Measurements from ENCODE around the gene PUS7L.

Gene PUS7L

DNA sequence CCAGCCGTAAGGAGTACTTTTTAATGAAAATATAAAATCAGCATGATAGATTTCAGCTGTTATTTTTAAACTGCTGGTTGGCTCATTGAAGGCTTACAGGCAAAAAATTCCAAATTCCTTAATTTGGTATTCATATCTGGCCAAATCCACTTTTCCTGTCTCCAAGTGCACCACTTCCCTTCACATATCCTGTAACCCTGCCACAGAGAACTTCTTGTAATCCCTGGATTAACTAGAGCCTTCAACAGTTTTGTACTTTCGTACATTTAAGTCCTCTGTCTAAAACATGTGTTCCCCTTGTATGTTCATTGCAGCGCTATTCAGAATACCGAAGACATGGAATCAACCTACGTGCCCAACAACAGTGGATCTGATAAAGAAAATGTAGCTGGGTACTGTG, 9.6 kb downstream of the PUS7L start:
- TF ChIP-seq, protein P1, sequence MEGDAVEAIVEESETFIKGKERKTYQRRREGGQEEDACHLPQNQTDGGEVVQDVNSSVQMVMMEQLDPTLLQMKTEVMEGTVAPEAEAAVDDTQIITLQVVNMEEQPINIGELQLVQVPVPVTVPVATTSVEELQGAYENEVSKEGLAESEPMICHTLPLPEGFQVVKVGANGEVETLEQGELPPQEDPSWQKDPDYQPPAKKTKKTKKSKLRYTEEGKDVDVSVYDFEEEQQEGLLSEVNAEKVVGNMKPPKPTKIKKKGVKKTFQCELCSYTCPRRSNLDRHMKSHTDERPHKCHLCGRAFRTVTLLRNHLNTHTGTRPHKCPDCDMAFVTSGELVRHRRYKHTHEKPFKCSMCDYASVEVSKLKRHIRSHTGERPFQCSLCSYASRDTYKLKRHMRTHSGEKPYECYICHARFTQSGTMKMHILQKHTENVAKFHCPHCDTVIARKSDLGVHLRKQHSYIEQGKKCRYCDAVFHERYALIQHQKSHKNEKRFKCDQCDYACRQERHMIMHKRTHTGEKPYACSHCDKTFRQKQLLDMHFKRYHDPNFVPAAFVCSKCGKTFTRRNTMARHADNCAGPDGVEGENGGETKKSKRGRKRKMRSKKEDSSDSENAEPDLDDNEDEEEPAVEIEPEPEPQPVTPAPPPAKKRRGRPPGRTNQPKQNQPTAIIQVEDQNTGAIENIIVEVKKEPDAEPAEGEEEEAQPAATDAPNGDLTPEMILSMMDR (IDR thresholded peaks at IDR 0.05; ENCODE audit: extremely low read depth, missing control alignments), result no peak
- DNase-seq (ENCODE audit: low spot score), result no peak

DNA sequence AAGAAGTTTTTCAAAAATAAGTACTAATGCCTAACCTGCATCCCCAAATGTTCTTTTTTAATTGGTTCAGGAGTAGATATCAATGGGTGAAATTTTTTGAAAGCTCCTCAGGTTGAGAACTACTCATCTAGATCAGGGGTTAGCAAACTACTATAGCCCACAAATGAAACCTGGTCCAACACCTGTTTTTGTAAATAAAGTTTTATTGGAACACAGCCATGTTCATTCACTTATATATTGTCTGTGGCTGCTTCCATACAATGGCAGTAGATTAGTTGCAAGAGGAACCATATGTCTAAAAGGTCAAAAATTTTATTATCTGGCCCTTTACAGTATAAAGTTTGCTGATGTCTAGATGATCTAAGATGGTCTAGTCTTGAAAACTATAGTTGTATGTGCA, 13.8 kb downstream of the PUS7L start:
- TF ChIP-seq, protein P1 (IDR thresholded peaks at IDR 0.05; ENCODE audit: extremely low read depth, missing control alignments), result no peak

DNA sequence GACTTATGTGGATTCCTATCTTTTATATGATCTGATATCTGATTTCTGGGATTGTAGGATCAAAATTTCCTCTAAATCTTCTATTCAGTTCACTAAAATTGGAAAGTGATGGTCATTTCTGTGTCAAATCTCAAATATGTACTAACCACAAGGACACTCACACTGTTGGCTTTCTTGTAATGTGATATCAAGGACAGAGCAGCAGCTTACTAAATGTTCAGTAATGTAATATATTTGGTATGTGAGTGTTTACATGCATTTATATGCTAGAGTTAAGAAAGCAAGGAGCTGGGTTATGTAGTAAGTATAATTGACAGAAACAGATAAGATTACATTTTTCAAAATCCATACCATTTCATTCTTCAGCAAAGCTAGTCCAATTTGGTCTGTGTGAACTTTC, 16.5 kb downstream of the PUS7L start:
- DNase-seq (ENCODE audit: low spot score), result no peak
- TF ChIP-seq, protein P1 (IDR thresholded peaks at IDR 0.05; ENCODE audit: extremely low read depth, missing control alignments), result no peak

More for the DNA sequence above, 13.8 kb downstream of the PUS7L start:
- DNase-seq (ENCODE audit: low spot score), result no peak

DNA sequence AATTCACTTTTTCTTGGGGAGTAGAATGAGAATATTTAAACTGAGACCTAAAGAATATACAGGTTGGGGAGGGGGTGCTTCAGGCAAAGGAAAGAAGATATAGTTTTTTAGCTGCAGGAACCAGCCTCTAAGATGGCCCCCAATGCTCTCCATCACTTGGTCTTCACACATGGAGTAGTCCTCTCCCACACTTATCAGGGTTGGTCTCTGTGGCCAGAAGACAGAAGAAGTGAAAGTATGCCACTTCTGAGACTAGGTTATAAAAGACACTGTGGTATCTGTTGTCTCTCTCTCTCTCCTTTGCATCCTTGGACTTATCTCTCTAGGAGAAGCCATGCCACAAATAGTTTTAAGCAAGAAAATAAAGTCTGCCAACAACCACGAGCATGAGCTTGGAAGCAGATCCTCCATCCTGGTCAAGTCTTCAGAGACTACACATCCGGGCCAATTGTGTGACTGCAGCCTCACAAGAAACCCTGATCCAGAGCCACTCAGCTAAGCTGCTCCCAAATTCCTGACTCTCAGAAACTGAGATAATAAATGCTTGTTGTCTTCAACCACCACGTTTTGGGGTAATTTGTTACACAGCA, 18.0 kb downstream of the PUS7L start:
- no peak for DNase-seq (ENCODE audit: low spot score)
- TF ChIP-seq, protein P1 (IDR thresholded peaks at IDR 0.05; ENCODE audit: extremely low read depth, missing control alignments), result no peak

DNA sequence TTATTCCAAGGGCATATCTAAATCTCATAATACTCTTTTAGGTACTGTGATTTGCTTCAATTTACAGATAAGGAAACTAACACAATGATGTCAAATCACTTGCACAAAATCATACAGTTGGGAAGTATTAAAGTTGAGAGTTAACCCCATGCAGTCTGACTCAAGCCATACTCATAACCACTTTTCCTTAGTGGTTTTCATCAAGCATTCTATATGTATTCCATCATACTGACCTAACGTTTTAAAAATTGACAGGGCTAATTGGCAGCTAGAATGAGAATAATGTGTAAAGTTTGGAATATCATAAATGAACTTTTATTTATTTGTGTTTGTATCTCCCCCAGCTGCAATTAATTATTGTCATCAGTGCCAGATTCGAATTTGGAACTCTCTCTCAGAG, 20.9 kb downstream of the PUS7L start:
- TF ChIP-seq, protein P1 (IDR thresholded peaks at IDR 0.05; ENCODE audit: extremely low read depth, missing control alignments), result no peak
- no peak for DNase-seq (ENCODE audit: low spot score)

DNA sequence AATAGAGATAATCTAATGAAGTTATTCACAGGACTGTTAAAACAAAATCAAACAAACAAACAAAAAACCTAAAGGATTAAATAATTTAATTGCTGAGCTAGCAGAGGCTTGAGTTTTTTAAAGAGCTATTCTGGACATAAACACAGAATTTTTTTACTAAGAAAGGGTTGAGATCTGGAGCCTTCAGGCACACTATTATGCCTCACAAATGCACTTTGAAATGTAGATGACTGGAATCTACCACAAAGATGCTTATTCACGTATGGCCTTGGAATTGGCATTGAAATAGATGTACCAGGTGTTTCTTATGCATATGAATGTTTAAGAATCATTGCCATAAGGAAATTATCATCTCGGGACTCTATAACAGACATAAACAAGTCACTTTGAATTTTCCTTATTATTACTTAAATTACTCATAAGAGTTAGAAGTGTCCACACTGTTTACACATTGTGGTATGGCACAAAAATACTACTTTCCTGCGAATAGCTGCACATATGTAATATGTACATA, 21.6 kb downstream of the PUS7L start:
- no peak for DNase-seq (ENCODE audit: low spot score)

DNA sequence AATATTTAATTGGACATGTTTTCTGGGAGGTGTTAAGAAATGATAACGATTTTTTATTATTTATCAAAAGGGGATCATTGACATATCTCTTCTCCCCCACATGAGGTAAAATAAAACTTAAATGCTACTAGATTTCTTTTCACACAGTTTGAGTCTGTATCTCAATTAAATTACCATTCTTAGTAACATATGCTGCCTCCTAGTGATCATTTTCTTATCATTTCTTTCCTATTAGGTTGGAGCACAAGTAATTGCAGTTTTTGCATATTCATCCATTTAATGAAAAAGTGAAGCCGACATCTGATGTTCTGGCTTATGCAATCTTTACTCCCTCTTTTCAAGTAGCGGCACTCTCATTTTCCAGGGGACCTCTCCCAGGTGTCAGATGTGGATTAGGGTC, 24.9 kb downstream of the PUS7L start:
- no peak for DNase-seq (ENCODE audit: low spot score)
- TF ChIP-seq, protein P1 (IDR thresholded peaks at IDR 0.05; ENCODE audit: extremely low read depth, missing control alignments), result no peak

More for the DNA sequence above, 21.6 kb downstream of the PUS7L start:
- TF ChIP-seq, protein P1 (IDR thresholded peaks at IDR 0.05; ENCODE audit: extremely low read depth, missing control alignments), result no peak
